Left hindlimb (tissue), 1 donor: Measurements from ENCODE around the gene NKX2-1.
"Not testable (repeated sequence)": the region's sequence is repeated elsewhere in the genome, so short reads cannot be mapped to it uniquely, and the experiment has no call there.

Experiments
- DNase-seq: peaks from one replicate; pipeline ENCODE4 v3.0.0-alpha.2; 2018

The NKX2-1 gene

DNA sequence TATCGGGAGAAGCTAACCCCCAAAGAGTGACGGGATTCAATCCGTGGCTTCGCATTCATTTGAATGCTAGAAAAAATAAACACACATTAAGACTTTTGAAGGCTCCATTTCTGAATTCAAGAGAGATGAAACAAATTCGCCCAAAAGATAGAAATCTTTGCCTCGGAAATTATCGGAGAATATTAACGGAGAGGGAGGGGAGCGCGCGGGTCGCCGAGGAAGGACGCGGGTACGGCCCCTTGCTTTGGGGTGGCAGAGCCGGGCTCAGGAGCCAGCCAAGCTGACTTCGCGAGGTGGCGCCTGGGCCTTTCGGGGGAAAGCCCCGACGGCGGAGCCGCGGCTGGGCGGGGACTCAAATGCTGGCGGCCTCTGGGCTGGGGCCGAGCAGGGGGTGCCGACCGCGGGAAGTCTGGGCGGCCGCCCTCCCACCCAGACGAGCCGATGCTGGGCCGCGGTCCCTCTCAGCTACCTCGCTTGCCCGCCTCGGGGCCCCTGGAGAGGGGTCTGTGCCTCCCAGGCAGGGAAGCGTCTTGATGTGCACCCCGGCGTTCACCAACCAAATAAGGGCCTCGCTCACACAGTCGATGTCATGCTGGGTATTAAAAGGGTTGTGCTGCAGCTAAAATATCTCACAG is 14.7 kb downstream of the NKX2-1 start:
- no peak for DNase-seq

GRCh38 chr14:36504771-36505175 is 15.3 kb downstream of the NKX2-1 start:
- DNase-seq, result no peak

GRCh38 chr14:36503771-36504741 is 16.0 kb downstream of the NKX2-1 start:
- DNase-seq, result no peak

DNA sequence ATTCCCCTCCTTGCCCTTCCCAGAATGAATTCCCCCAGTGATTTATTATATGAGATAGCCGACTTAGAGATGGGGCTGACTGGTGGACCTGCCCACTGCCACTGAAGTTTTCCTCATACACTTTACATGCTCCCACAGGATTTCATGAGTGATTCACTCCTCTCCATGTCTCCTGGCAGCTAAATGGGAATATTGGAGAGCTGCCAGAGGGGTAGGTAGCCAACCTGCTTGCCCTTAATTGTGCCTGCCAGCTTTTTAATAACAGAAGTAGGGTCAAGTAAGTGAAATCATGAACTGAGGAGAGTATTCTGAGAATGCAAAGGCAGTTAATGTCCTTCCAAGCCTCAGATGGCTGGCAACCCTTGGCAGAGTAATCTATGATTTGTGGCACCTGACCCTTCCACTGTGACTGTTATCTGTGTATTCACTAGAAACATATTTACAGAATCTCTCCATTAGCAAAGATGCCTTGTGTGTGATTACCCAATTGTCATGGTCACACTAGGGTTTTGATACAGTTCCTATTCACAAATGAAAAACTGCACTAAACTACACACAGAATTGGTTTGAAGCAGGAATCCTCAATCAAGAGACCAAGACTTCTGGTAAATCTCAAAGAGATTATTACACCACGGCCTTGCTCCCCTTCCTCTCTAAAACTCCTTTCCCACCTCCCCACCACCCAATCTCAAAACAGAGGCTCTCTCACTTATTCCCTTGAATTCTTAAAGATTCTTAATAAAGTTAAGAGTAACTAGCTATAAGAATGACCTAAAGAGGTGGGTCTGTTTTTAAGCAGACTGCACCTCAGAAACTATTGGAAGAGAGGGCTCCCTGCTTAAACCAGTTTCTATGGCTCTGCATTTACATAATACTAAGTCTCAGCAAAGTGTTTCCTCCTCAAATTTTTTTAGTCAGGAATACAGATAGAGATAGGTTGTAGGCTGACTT is 17.2 kb downstream of the NKX2-1 start:
- no peak for DNase-seq

GRCh38 chr14:36498938-36499337 is 21.1 kb downstream of the NKX2-1 start:
- no peak for DNase-seq

- DNase-seq, result no peak
Observed at GRCh38 chr14:36496346-36496745, 23.7 kb downstream of the NKX2-1 start.

DNA sequence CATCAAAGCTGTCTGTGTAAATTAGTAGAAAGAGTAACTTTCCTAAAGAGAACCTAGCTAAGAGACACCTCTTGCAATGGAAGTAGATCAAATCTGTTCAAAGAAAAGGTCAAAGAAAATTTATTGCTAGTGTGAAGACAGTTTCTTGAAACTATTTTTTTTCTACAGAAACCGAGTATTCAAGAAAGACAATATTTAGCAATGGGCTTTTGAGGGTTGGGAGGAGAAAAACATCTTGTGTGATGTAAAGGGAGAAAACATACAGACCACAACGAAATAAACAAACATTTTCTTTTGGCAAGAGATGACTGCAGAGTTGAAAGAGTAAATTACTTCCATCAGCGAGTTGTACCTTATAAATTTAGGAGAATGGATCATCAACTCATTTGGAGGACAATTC is 24.4 kb downstream of the NKX2-1 start:
- no peak for DNase-seq

GRCh38 chr14:36493761-36494160 is 26.3 kb downstream of the NKX2-1 start:
- no peak for DNase-seq

DNA sequence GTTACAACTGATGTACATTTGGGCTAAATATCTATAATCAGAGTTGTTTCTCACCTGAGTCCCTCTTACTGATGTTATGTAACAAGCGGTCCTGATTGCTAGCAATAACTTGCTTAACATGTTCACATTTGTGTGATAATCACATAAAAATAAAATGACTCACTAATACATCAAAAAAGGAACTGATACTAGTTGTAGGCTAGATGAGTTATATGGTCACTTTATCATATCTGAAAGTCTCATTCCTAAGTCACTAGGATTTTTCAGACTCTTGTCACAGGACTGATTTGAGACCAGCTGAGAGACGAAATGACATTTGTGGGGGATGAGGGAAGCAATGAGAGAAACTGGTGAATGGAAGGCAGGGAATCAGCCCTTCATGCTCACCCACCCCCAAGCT is 34.3 kb downstream of the NKX2-1 start:
- DNase-seq, result no peak

GRCh38 chr14:36479344-36479743 is 40.7 kb downstream of the NKX2-1 start:
- DNase-seq, result no peak

GRCh38 chr14:36478782-36479181 is 41.2 kb downstream of the NKX2-1 start:
- DNase-seq, result no peak

DNA sequence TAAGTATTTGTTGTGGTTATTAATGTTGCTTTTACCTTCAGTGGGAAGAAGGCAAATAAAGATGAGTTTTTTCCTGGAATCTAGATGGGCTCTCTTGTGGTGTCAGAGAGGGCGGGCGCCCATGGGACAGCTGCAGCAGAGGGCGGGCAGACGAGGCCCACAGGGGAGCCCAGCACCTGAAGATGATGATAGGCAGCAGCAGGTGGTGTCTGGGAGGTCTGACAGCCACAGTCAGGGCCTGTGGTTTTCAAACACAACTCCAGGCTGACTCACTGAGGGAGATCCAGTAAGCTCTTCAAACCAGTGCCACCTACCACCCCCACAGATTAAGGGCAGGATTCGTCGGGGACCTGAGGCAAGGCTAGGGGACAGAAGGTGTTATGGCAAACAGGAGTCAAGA is 42.8 kb downstream of the NKX2-1 start:
- DNase-seq, result no peak

- DNase-seq, result not testable (repeated sequence)
Observed at GRCh38 chr14:36476061-36476460, 44.0 kb downstream of the NKX2-1 start.

DNA sequence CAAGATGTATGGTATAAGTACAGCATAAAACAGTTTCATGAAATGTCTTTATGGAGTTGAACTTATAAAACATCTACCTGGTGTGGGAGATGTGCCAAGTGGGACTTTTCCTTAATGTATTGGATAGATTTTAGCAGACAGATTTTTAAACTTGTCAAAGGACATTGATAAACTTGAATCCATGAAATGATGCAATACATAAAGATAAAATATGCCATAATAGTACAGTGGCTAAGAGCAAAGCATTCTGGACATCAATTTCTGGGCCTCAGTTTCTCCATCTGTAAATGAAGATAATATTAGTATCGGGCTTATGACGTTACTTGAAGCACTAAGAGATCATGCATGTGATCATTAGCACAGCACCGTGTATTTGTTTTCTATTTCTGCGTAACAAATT is 45.4 kb downstream of the NKX2-1 start:
- no peak for DNase-seq

- no peak for DNase-seq
Observed at GRCh38 chr14:36471431-36471830, 48.6 kb downstream of the NKX2-1 start.

GRCh38 chr14:36467332-36467731 is 52.7 kb downstream of the NKX2-1 start:
- no peak for DNase-seq
